MCF 10A (cell line): ENCODE data around the gene RNF223. TPM values are rescaled to one million over a fixed set of nuclear protein-coding genes. Genes with fewer than 3 reads are reported as not detected.

Source experiments
- BruUV-seq: library from RNA; stranded (reverse); fragments of 400-500 nt; replicated peaks from 2 replicates; lab custom pipeline; 2021; lab: Mats Ljungman, UMichigan
- CTCF ChIA-PET: fragments of 300-600 bp; sonication (Branson Sonifier 250); formaldehyde crosslinking; extraction: SDS; loops from one replicate; lab custom pipeline; 2021; ENCODE audit warnings: antibody characterized with exemption, inconsistent platforms; lab: Yijun Ruan, JAX
- POLR2A ChIA-PET: fragments of 300-600, 350-650 bp; sonication (Branson Sonifier 250); formaldehyde crosslinking; extraction: SDS; loops from one replicate; lab custom pipeline; 2020; ENCODE audit warnings: antibody characterized with exemption, inconsistent platforms; lab: Yijun Ruan, JAX
- DNase-seq: peaks from one replicate; pipeline ENCODE4 v3.0.0-alpha.2; 2018; ENCODE audit not compliant: unreplicated experiment
- H3K27ac Mint-ChIP-seq: one replicate; pipeline ENCODE4 v1.8.0; 2022; ENCODE audit warnings: mild to moderate bottlenecking, low read depth, mixed read lengths; ENCODE audit not compliant: unreplicated experiment
- H3K27me3 Mint-ChIP-seq: one replicate; pipeline ENCODE4 v1.8.0; 2022; ENCODE audit warnings: mixed read lengths; ENCODE audit not compliant: insufficient read depth, unreplicated experiment
- H3K36me3 Mint-ChIP-seq: one replicate; pipeline ENCODE4 v1.8.0; 2022; ENCODE audit warnings: mild to moderate bottlenecking, moderate library complexity, mixed read lengths; ENCODE audit not compliant: insufficient read depth, unreplicated experiment
- H3K4me1 Mint-ChIP-seq: one replicate; pipeline ENCODE4 v1.8.0; 2022; ENCODE audit warnings: mixed read lengths; ENCODE audit not compliant: insufficient read depth, unreplicated experiment
- H3K4me3 Mint-ChIP-seq: one replicate; pipeline ENCODE4 v1.8.0; 2022; ENCODE audit warnings: mild to moderate bottlenecking, moderate library complexity, mixed read lengths; ENCODE audit not compliant: unreplicated experiment
- H3K9me3 Mint-ChIP-seq: one replicate; pipeline ENCODE4 v1.8.0; 2022; ENCODE audit warnings: mixed read lengths; ENCODE audit not compliant: unreplicated experiment
- CTCF ChIP-seq: fragments of 200-600 bp; IDR thresholded peaks from one replicate; pipeline ENCODE4 v1.8.0; 2022; ENCODE audit warnings: antibody characterized with exemption, mild to moderate bottlenecking; ENCODE audit not compliant: unreplicated experiment
- intact Hi-C: fragments of 100-400 bp; cut with micrococcal nuclease; formaldehyde crosslinking; loops from 2 replicates; pipeline ENCODE4 v1.14.1; 2022
- total RNA-seq: library from RNA; stranded (reverse); gene quantifications from 2 replicates; pipeline ENCODE4 v1.2.3, GENCODE V29; 2022

RNF223 gene
- total RNA-seq, 1 experiment from 2014 or later = 0.30 TPM

GRCh38 chr1:1055841-1056736 is 18.0 kb downstream of the RNF223 start:
- intact Hi-C loops = no loop called here
- no peak for DNase-seq
- H3K27ac Mint-ChIP-seq = no peak overlapping the region
- H3K4me1 Mint-ChIP-seq = peaks cover 10% of the 10 kb centered on the region
- H3K9me3 Mint-ChIP-seq = no peaks in the 10 kb centered on the region
- H3K27me3 Mint-ChIP-seq = no peaks in the 10 kb centered on the region
- H3K4me3 Mint-ChIP-seq = no peak overlapping the region
- TF ChIP-seq CTCF = no peak
- H3K36me3 Mint-ChIP-seq = peaks cover 9% of the 10 kb centered on the region
- POLR2A ChIA-PET = no interaction called here
- CTCF ChIA-PET = no interaction called here
- BruUV-seq = no TSS peak

- CTCF ChIA-PET = interaction anchor here (1.6 kb wide), 1 partner anchor 9 kb away, joined by 5 read pairs; no protein-coding TSS in a partner anchor
- intact Hi-C loops = no loop called here
- Mint-ChIP-seq H3K4me1 (peaks cover 10% of the 10 kb centered on the region), H3K36me3 (peaks cover 13% of the 10 kb centered on the region), H3K27ac (no peak overlapping the region), H3K27me3 (no peaks in the 10 kb centered on the region), H3K4me3 (no peak overlapping the region), H3K9me3 (no peaks in the 10 kb centered on the region)
- POLR2A ChIA-PET = no interaction called here
- TF ChIP-seq CTCF = no peak
- BruUV-seq = no TSS peak
- no peak for DNase-seq
These were observed 19.1 kb downstream of the RNF223 start for GRCh38 chr1:1054971-1055370.

- Mint-ChIP-seq H3K27me3 (no peaks in the 10 kb centered on the region), H3K4me1 (peaks cover 10% of the 10 kb centered on the region), H3K27ac (no peak overlapping the region), H3K9me3 (no peaks in the 10 kb centered on the region), H3K36me3 (peaks cover 13% of the 10 kb centered on the region), H3K4me3 (no peak overlapping the region)
- ChIA-PET POLR2A (interaction anchor here (0.7 kb wide), 1 partner anchor 305 kb away, joined by 3 read pairs; no protein-coding TSS in a partner anchor), CTCF (interaction anchor here (0.7 to 1.6 kb wide), 2 partner anchors 9 kb away, joined by 3 to 5 read pairs; no protein-coding TSS in a partner anchor)
- no peak for DNase-seq
- intact Hi-C loops = no loop called here
- no TSS peak for BruUV-seq
- TF ChIP-seq CTCF = no peak
These were observed 19.9 kb downstream of the RNF223 start for GRCh38 chr1:1054099-1054700.

- ChIA-PET POLR2A (interaction anchor here (0.7 kb wide), 1 partner anchor 305 kb away, joined by 3 read pairs; no protein-coding TSS in a partner anchor), CTCF (interaction anchor here (0.7 to 1.6 kb wide), 2 partner anchors 8 to 10 kb away, joined by 3 to 5 read pairs; no protein-coding TSS in a partner anchor)
- intact Hi-C loops = no loop called here
- no peak overlapping the region for H3K4me3 Mint-ChIP-seq
- BruUV-seq = no TSS peak
- peaks cover 7% of the 10 kb centered on the region for H3K4me1 Mint-ChIP-seq
- peaks cover 14% of the 10 kb centered on the region for H3K36me3 Mint-ChIP-seq
- no peaks in the 10 kb centered on the region for H3K27me3 Mint-ChIP-seq
- no peak for DNase-seq
- no peak overlapping the region for H3K27ac Mint-ChIP-seq
- TF ChIP-seq CTCF = no peak
- no peaks in the 10 kb centered on the region for H3K9me3 Mint-ChIP-seq
These were observed 20.4 kb downstream of the RNF223 start for GRCh38 chr1:1053682-1054081.
